Measurements from ENCODE around the gene SCAMP5.

SCAMP5 gene

GRCh38 chr15:74992619-74993018 lies 2.7 kb upstream of the SCAMP5 start:
- no peak for TF ChIP-seq CTCF (IDR thresholded peaks at IDR 0.05; ENCODE audit: low read depth, low read length, missing control alignments)

DNA sequence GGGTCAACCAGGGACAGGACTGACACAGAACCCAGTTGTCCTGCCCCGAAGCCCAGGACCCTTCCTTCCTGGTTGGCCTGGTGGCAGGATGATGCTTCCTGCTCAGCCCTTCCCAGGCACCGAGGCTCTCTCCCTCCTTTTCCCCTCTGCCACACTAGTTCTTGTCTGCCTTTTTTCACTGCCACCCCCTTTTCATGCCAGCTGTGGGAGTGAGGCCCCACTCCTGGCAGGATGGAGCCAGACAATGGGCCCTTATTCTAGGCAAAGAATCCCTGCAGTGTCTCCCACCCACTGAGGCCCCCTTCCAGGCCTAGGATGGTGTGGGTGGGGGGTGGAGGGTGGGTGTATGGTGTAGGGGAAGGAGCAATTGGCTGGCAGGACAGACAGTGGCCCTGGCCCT lies 1.1 kb upstream of the SCAMP5 start:
- in situ Hi-C loops (cut with HindIII; ENCODE audit: low pct_ligation_motif_present, low sequenced_read_pairs), result no loop called here

More at GRCh38 chr15:74992619-74993018, 2.7 kb upstream of the SCAMP5 start:
- in situ Hi-C loops (cut with HindIII; ENCODE audit: low pct_ligation_motif_present, low sequenced_read_pairs), result no loop called here
- Histone ChIP-seq H3K4me3 (ENCODE audit: low read depth, low read length) (no peak overlapping the region), H3K27ac (no peak overlapping the region), H3K27me3 (replicated peaks) (peaks cover 13% of the 10 kb centered on the region), H3K36me3 (replicated peaks) (no peaks in the 10 kb centered on the region)
- no peak for DNase-seq

GRCh38 chr15:74994685-74995084 lies 678 bp upstream of the SCAMP5 start:
- no peak overlapping the region for H3K4me3 ChIP-seq (ENCODE audit: low read depth, low read length)
- in situ Hi-C loops (cut with HindIII; ENCODE audit: low pct_ligation_motif_present, low sequenced_read_pairs), result no loop called here
- no peak overlapping the region for H3K27ac ChIP-seq
- no peak for TF ChIP-seq CTCF (IDR thresholded peaks at IDR 0.05; ENCODE audit: low read depth, low read length, missing control alignments)
- DNase-seq, result no peak
- peaks cover 13% of the 10 kb centered on the region for H3K27me3 ChIP-seq (replicated peaks)
- H3K36me3 ChIP-seq (replicated peaks), result no peaks in the 10 kb centered on the region

More for the DNA sequence above, 1.1 kb upstream of the SCAMP5 start:
- no peak overlapping the region for H3K27ac ChIP-seq
- TF ChIP-seq CTCF (IDR thresholded peaks at IDR 0.05; ENCODE audit: low read depth, low read length, missing control alignments), result no peak
- H3K36me3 ChIP-seq (replicated peaks), result no peaks in the 10 kb centered on the region
- DNase-seq, result no peak
- H3K4me3 ChIP-seq (ENCODE audit: low read depth, low read length), result no peak overlapping the region
- peaks cover 13% of the 10 kb centered on the region for H3K27me3 ChIP-seq (replicated peaks)

DNA sequence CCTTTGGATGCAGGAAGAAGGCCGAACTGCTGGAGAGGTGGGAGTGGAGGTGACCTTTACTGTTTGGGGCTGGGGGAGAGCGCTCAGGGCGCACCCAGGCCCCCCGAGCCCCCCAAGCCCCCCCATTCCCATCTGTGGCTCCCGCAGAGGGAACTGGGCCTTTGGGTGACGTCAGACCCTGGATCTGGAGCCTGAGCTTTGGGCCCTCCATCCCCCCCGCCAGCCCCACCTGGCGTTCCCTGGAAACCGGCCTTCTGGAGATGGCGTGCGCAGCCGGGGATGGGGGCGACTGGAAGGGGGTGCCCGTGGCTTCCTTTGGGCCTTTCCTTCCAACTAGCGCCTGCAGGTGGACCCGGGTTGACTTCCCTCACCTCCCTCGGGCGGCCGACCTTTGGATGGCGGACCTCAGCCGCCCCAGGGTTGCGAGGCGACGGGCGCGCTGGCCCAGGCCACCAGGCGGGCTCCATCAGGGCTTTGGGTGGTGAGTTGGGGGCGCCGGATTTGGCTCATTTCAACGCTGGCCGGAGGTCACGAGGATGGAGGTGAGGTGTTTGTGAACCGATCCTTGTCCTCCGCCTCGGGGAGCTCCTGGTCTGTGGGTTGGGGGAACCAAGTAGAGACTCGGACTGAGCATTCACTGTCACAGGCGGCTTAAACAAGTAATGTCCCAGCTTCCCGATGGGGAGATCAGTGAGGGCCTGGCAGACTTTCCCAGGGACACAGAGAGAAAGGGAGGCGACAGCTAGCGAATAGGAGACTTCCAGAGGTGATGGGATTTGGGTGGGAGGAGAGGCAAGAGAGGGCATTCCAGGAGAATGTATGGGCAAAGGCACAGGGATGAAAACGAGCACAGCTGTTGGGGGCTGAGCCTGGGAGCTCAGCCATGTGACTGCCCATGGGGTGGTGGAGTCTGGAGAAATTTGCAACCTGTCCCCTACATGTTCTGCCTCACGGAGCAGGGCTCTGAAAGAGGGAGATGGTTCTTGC lies 709 bp downstream of the SCAMP5 start:
- no peak for DNase-seq
- no peak overlapping the region for H3K27ac ChIP-seq
- peaks cover 13% of the 10 kb centered on the region for H3K27me3 ChIP-seq (replicated peaks)
- no peaks in the 10 kb centered on the region for H3K36me3 ChIP-seq (replicated peaks)
- in situ Hi-C loops (cut with HindIII; ENCODE audit: low pct_ligation_motif_present, low sequenced_read_pairs), result no loop called here
- peak overlapping the region; percentile 75 for H3K4me3 ChIP-seq (ENCODE audit: low read depth, low read length)
- TF ChIP-seq CTCF (IDR thresholded peaks at IDR 0.05; ENCODE audit: low read depth, low read length, missing control alignments), result no peak

DNA sequence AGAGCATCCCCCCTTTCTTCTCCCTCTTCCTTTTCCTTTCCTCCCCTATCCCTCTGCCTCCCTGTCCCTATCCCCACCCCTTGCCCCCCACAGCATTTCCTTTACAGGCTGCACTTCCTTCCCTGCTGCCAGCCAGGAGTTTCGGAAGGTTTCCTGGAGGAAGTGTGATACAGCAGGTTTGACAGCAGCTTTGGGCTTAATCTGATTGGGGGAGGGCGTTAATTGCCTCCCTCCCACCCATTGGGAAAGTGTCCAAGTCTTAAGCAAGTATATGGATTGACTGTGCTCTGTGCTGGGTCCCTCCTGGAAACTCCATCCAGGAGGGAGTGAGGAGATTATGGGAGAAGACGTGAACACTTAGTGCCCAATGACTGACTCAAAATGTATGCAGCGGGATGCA lies 1.8 kb downstream of the SCAMP5 start:
- Histone ChIP-seq H3K27ac (no peak overlapping the region), H3K27me3 (replicated peaks) (peaks cover 13% of the 10 kb centered on the region), H3K36me3 (replicated peaks) (no peaks in the 10 kb centered on the region), H3K4me3 (ENCODE audit: low read depth, low read length) (no peak overlapping the region)
- TF ChIP-seq CTCF (IDR thresholded peaks at IDR 0.05; ENCODE audit: low read depth, low read length, missing control alignments), result no peak
- in situ Hi-C loops (cut with HindIII; ENCODE audit: low pct_ligation_motif_present, low sequenced_read_pairs), result no loop called here
- no peak for DNase-seq

Data from brain microvascular endothelial cell (primary cell).